ENCODE measurements around the gene GEMIN7.
A peak's percentile ranks its signal among the peaks of the same experiment; 100 is the strongest.

The GEMIN7 gene

GRCh38 chr19:45094137-45094536, 15.1 kb downstream of the GEMIN7 start:
- H3K9me3 Mint-ChIP-seq = no peaks in the 10 kb centered on the region
- H3K27ac Mint-ChIP-seq = peak overlapping the region; percentile 83 to 100 (median 86)
- no peak for TF ChIP-seq CTCF (IDR thresholded peaks at IDR 0.05; ENCODE audit: unreplicated experiment in 3 of 3)
- peaks cover 59% of the 10 kb centered on the region for H3K4me1 Mint-ChIP-seq
- H3K4me3 Mint-ChIP-seq = peak overlapping the region; percentile 89 to 99 (median 95)
- H3K36me3 Mint-ChIP-seq (ENCODE audit: low read depth) = peaks cover 17% of the 10 kb centered on the region
- no peaks in the 10 kb centered on the region for H3K27me3 Mint-ChIP-seq (ENCODE audit: low read depth)

- Mint-ChIP-seq H3K27ac (peak overlapping the region; percentile 83 to 100 (median 90)), H3K9me3 (no peaks in the 10 kb centered on the region), H3K36me3 (ENCODE audit: low read depth) (peaks cover 17% of the 10 kb centered on the region), H3K4me1 (peaks cover 64% of the 10 kb centered on the region), H3K27me3 (ENCODE audit: low read depth) (no peaks in the 10 kb centered on the region), H3K4me3 (peak overlapping the region; percentile 89 to 99 (median 95))
- TF ChIP-seq CTCF (IDR thresholded peaks at IDR 0.05; ENCODE audit: unreplicated experiment in 3 of 3) = no peak
These were observed 15.6 kb downstream of the GEMIN7 start for GRCh38 chr19:45094707-45095106.

DNA sequence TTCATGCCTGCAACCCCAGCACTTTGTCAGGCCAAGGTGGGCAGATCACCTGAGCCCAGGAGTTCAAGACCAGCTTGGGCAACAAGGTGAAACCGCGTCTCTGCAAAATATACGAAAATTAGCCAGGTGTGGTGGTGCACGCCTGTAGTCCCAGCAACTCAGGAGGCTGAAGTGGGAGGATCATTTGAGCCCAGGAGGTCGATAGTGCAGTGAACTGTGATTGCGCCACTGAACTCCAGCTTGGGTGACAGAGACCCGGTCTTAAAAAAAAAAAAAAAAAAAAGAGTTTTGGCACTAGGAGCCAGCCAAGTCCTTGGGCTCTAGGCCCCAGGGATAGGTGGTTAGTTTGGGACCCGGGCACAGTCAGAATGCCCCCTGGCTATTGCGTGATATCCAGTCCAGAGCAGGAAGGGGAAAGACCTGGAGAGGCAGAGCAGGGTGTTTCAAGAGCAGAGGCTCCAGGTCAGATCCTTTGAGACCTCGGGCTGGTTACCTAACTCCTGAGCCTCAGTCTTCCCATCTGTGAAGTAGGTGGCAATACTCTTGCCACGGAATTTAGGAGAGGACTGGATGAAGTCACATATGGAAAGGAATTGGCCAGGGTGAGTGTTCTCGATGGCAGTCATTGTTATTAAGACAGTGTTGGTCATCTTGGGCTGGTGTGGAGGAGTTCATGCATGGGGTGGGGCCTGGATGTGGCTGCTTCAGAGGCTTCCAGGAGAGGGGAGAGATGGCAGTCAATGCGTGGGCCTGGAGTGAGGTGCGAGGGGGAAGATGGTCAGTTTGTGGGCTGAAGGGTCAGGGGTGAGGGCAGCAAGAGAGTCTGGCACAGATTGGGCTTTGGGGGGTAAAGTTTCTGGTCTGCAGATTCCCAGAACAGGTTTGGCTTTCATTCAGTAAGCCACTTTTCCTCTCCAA, 16.7 kb downstream of the GEMIN7 start:
- Mint-ChIP-seq H3K4me3 (peak overlapping the region; percentile 43 to 95 (median 51)), H3K27ac (peak overlapping the region in 1 of 3 experiments; percentile 32), H3K4me1 (peaks cover 75% of the 10 kb centered on the region), H3K36me3 (ENCODE audit: low read depth) (peaks cover 17% of the 10 kb centered on the region), H3K9me3 (no peaks in the 10 kb centered on the region), H3K27me3 (ENCODE audit: low read depth) (no peaks in the 10 kb centered on the region)
- TF ChIP-seq CTCF (IDR thresholded peaks at IDR 0.05; ENCODE audit: unreplicated experiment in 3 of 3) = no peak

- Mint-ChIP-seq H3K27ac (peak overlapping the region in 2 of 3 experiments; percentile 32 to 51), H3K27me3 (ENCODE audit: low read depth) (no peaks in the 10 kb centered on the region), H3K4me1 (peaks cover 78% of the 10 kb centered on the region), H3K9me3 (no peaks in the 10 kb centered on the region), H3K4me3 (peak overlapping the region; percentile 43 to 51 (median 47)), H3K36me3 (ENCODE audit: low read depth) (peaks cover 10% of the 10 kb centered on the region)
- no peak for TF ChIP-seq CTCF (IDR thresholded peaks at IDR 0.05; ENCODE audit: unreplicated experiment in 3 of 3)
These were observed 17.6 kb downstream of the GEMIN7 start for GRCh38 chr19:45096700-45097099.

GRCh38 chr19:45097450-45097775, 18.4 kb downstream of the GEMIN7 start:
- H3K27me3 Mint-ChIP-seq (ENCODE audit: low read depth) = no peaks in the 10 kb centered on the region
- peaks cover 10% of the 10 kb centered on the region for H3K36me3 Mint-ChIP-seq (ENCODE audit: low read depth)
- H3K9me3 Mint-ChIP-seq = no peaks in the 10 kb centered on the region
- peaks cover 83% of the 10 kb centered on the region for H3K4me1 Mint-ChIP-seq
- peak overlapping the region; percentile 63 to 77 (median 67) for H3K4me3 Mint-ChIP-seq
- H3K27ac Mint-ChIP-seq = peak overlapping the region in 2 of 3 experiments; percentile 67 to 73
- TF ChIP-seq CTCF (IDR thresholded peaks at IDR 0.05; ENCODE audit: unreplicated experiment in 3 of 3) = no peak
